Measurements from ENCODE around the gene OPHN1. TPM values are rescaled to one million over a fixed set of nuclear protein-coding genes. Genes with fewer than 3 reads are reported as not detected.
"Not testable (repeated sequence)": the region's sequence is repeated elsewhere in the genome, so short reads cannot be mapped to it uniquely, and the experiment has no call there.

OPHN1 gene
- total RNA-seq, 2 donors from 2014 or later: 2.3 to 4.3 TPM

DNA sequence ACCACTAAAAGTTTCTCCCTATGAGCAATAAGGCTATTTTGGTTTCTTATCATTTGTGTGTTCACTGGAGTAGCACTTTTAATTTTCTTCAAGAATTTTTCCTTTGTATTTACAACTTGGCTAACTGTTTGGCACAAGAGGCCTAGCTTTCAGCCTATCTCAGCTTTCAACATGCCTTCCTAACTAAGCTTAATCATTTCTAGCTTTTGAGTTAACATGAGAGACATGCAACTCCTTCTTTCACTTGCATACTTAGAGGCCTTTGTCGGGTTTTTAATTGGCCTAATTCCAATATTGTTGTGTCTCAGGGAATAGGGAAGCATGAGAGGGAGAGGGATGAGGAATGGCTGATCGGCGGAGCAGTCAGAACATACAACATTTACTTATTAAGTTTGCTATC lies 349.8 kb downstream of the OPHN1 start:
- DNase-seq (no peak), ATAC-seq (no peak)
- no peaks in the 10 kb centered on the region for H3K27me3 ChIP-seq
- no peak overlapping the region for H3K4me3 ChIP-seq
- H3K27ac ChIP-seq: no peak overlapping the region
- TF ChIP-seq, protein P1, sequence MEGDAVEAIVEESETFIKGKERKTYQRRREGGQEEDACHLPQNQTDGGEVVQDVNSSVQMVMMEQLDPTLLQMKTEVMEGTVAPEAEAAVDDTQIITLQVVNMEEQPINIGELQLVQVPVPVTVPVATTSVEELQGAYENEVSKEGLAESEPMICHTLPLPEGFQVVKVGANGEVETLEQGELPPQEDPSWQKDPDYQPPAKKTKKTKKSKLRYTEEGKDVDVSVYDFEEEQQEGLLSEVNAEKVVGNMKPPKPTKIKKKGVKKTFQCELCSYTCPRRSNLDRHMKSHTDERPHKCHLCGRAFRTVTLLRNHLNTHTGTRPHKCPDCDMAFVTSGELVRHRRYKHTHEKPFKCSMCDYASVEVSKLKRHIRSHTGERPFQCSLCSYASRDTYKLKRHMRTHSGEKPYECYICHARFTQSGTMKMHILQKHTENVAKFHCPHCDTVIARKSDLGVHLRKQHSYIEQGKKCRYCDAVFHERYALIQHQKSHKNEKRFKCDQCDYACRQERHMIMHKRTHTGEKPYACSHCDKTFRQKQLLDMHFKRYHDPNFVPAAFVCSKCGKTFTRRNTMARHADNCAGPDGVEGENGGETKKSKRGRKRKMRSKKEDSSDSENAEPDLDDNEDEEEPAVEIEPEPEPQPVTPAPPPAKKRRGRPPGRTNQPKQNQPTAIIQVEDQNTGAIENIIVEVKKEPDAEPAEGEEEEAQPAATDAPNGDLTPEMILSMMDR (IDR thresholded peaks at IDR 0.05): no peak
- no peak for TF ChIP-seq POLR2A (IDR thresholded peaks at IDR 0.05)
- WGBS, 2 donors: 54 to 70% methylated on average over 3 of the region's 3 CpGs
- no peaks in the 10 kb centered on the region for H3K36me3 ChIP-seq (replicated peaks in 1 of 2; ENCODE audit: insufficient read depth in 1 of 2, low read depth in 2 of 2)
- no peaks in the 10 kb centered on the region for H3K4me1 ChIP-seq
- intact Hi-C loops (cut with DNase I): no loop called here
- H3K9me3 ChIP-seq: no peaks in the 10 kb centered on the region

DNA sequence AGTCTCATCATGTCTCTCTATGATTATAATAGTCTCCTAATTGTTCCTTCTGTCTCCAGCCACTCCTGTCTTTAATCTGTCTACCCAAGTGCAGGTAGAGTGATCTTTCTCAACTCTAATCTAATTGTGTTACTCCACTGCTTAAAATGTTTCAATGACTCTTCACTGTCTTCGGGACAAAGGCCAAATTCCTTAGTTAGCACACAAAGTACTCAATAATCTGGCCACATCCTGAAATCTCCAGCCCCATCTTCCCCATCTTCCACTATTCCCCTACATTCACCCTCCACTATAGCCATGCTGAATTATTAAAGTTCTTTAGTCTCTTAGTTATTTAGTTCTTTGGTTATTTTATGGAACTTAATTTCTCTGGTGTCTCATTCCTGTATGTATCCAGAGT lies 353.3 kb downstream of the OPHN1 start:
- H3K27ac ChIP-seq: no peak overlapping the region
- H3K4me3 ChIP-seq: no peak overlapping the region
- TF ChIP-seq, protein P1 (IDR thresholded peaks at IDR 0.05): no peak
- no peaks in the 10 kb centered on the region for H3K9me3 ChIP-seq
- H3K36me3 ChIP-seq (replicated peaks in 1 of 2; ENCODE audit: insufficient read depth in 1 of 2, low read depth in 2 of 2): no peaks in the 10 kb centered on the region
- H3K27me3 ChIP-seq: no peaks in the 10 kb centered on the region
- no peak for ATAC-seq
- WGBS, 2 donors: 36 to 85% methylated on average over 1 of the region's 1 CpG
- intact Hi-C loops (cut with DNase I): no loop called here
- H3K4me1 ChIP-seq: no peaks in the 10 kb centered on the region
- DNase-seq: no peak

DNA sequence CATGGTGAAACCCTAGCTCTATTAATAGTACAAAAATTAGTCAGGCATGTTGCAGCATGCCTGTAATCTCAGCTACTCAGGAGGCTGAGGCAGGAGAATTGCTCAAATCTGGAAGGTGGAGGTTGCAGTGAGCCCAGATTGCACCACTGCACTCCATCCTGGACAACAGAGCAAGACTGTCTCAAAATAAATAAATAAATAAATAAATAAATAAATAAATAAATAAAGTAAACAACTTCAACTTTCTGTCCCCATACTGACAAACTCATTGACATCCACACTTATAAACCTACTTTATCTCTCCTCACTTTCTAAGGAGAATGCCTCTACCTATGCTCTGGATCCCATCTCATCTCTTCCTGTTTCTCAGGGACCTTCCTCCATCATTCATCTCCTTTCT lies 354.5 kb downstream of the OPHN1 start:
- DNase-seq: not testable (repeated sequence)

DNA sequence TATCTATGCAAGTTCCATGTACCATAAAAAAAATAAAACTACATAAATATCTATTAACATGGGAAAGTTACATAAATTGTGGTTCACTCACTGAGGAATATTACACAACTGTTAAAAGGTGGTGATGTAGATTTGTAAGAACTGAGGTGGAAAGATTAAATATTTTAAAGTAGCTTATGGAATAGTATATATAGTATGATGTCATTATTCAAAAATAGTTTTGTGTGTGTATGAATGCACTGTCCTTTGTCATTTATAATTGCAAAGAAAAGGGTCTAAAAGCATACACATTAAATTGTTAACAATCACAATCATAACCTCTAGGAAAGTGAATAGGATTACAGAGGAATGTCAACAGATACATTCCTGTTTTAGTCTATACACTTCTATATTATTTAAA lies 355.9 kb downstream of the OPHN1 start:
- ATAC-seq: no peak
- Histone ChIP-seq H3K4me3 (no peak overlapping the region), H3K4me1 (no peaks in the 10 kb centered on the region), H3K27me3 (no peaks in the 10 kb centered on the region), H3K9me3 (no peaks in the 10 kb centered on the region), H3K27ac (no peak overlapping the region), H3K36me3 (replicated peaks in 1 of 2; ENCODE audit: insufficient read depth in 1 of 2, low read depth in 2 of 2) (no peaks in the 10 kb centered on the region)
- intact Hi-C loops (cut with DNase I): no loop called here
- TF ChIP-seq, protein P1 (IDR thresholded peaks at IDR 0.05): no peak
- no peak for DNase-seq

More for the DNA sequence above, 354.5 kb downstream of the OPHN1 start:
- H3K36me3 ChIP-seq (replicated peaks in 1 of 2; ENCODE audit: insufficient read depth in 1 of 2, low read depth in 2 of 2); H3K4me3 ChIP-seq; H3K4me1 ChIP-seq; intact Hi-C loops (cut with DNase I); H3K9me3 ChIP-seq; H3K27me3 ChIP-seq; ATAC-seq; H3K27ac ChIP-seq: not testable (repeated sequence)

DNA sequence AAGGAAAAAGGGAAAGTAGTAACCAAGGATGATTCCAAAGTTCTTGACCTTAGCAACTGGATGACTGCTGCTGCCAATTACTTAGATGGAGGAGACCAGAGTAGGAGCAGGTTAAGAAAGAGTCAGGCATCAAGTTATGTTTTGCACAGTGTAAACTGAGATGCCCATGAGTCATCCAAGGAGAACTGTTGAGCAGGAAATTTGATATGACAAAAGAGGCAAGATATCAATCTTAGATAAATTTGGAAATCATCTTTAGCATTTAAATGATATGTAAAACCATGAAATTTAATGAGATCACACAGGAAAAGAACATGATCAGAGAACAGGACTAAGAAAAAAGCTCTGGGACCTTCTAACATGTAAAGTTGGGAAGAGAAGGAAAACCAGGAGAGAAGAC lies 361.3 kb downstream of the OPHN1 start:
- no peaks in the 10 kb centered on the region for H3K36me3 ChIP-seq (replicated peaks in 1 of 2; ENCODE audit: insufficient read depth in 1 of 2, low read depth in 2 of 2)
- H3K4me1 ChIP-seq: no peaks in the 10 kb centered on the region
- no peaks in the 10 kb centered on the region for H3K9me3 ChIP-seq
- H3K27me3 ChIP-seq: no peaks in the 10 kb centered on the region
- TF ChIP-seq, protein P1 (IDR thresholded peaks at IDR 0.05): no peak
- TF ChIP-seq POLR2A (IDR thresholded peaks at IDR 0.05): no peak
- H3K27ac ChIP-seq: no peak overlapping the region
- ATAC-seq (no peak), DNase-seq (no peak)
- no peak overlapping the region for H3K4me3 ChIP-seq
- intact Hi-C loops (cut with DNase I): no loop called here

DNA sequence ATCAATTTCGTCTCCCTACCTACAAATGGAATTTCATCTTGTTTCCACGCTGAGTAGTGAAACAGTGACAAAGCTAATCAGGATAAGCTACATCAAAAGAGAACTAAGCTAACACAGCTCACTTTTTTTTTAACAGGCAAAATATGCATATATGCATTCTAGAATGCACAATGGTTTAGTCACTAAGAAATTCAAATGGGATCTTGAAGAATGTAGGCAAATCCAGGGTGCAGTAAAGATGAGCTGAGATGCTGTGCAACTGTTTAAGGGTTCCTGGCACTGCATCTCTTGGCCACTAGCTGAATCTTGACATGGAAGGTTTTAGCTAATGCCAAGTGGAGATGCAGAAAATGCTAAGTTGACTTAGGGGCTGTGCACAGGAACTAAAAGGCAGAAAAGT lies 363.2 kb downstream of the OPHN1 start:
- H3K27me3 ChIP-seq; H3K36me3 ChIP-seq (replicated peaks in 1 of 2; ENCODE audit: insufficient read depth in 1 of 2, low read depth in 2 of 2); H3K9me3 ChIP-seq; intact Hi-C loops (cut with DNase I); ATAC-seq; H3K4me3 ChIP-seq; H3K27ac ChIP-seq; H3K4me1 ChIP-seq; DNase-seq: not testable (repeated sequence)
- 64 to 65% methylated on average over 2 of the region's 2 CpGs for WGBS, 2 donors
